Nephron (organoid): ENCODE data around the gene MACROD2.

Experiments used
- H3K27ac Mint-ChIP-seq, 3 experiments: 2 replicates each; pipeline ENCODE4 v1.8.0; 2020; ENCODE audit warnings: mixed read lengths in 3 of 3, mild to moderate bottlenecking in 2 of 3, moderate library complexity in 1 of 3
- H3K27me3 Mint-ChIP-seq: 2 replicates; pipeline ENCODE4 v1.8.0; 2021; ENCODE audit warnings: low read depth, mild to moderate bottlenecking, moderate library complexity, mixed read lengths
- H3K36me3 Mint-ChIP-seq: 2 replicates; pipeline ENCODE4 v1.8.0; 2020; ENCODE audit warnings: low read depth, mixed read lengths
- H3K4me1 Mint-ChIP-seq: 2 replicates; pipeline ENCODE4 v1.8.0; 2020; ENCODE audit warnings: mixed read lengths
- H3K4me3 Mint-ChIP-seq, 3 experiments: 2 replicates each; pipeline ENCODE4 v1.8.0; 2020; ENCODE audit warnings: mild to moderate bottlenecking in 3 of 3, mixed read lengths in 3 of 3, moderate library complexity in 2 of 3
- H3K9me3 Mint-ChIP-seq: 2 replicates; pipeline ENCODE4 v1.8.0; 2020; ENCODE audit warnings: mixed read lengths
- TF ChIP-seq, protein P1 (sequence below), 3 experiments: fragments of 200-600 bp; sonication (generic); IDR thresholded peaks; one replicate each; pipeline ENCODE4 v1.5.0; 2021; ENCODE audit warnings: antibody characterized with exemption in 3 of 3; ENCODE audit not compliant: unreplicated experiment in 3 of 3

MACROD2 gene

DNA sequence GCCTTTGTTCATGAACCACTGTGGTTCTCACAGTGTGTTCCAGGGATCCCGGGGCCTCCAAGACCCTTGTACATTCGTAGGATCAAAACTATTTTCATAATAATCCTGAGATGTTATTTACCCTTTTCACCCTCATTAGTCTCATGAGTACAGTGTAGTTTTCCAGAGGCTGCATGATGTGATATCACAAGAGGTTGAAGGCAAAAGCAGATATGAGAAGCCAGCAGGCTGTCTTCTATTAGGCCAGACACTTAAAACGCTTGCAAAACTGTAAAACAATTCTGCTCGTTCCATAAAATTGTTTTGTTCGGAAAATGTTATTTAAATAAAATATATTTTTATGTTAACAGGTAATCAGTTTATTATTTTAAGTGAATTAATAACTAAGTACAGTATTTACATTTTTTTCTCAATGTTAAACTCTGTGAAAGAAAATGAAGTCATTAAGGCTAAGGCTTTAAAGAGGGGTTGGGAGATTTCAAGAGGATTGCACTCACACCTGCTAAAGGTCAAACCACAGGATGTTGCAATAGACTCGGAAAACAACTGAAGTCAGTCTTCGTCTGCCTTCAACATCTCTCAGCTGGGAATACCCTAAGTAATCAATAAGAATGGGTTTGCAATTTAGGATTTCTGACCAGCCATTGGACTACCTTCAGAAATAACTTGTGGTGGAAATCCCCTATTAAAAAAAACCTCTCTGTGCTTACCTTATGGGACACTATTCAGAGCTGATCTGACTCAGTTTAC is 2103.7 kb downstream of the MACROD2 start:
- H3K27ac Mint-ChIP-seq: no peak overlapping the region
- H3K4me1 Mint-ChIP-seq: no peaks in the 10 kb centered on the region
- no peak overlapping the region for H3K4me3 Mint-ChIP-seq
- H3K9me3 Mint-ChIP-seq: peaks cover 2% of the 10 kb centered on the region
- TF ChIP-seq, protein P1, sequence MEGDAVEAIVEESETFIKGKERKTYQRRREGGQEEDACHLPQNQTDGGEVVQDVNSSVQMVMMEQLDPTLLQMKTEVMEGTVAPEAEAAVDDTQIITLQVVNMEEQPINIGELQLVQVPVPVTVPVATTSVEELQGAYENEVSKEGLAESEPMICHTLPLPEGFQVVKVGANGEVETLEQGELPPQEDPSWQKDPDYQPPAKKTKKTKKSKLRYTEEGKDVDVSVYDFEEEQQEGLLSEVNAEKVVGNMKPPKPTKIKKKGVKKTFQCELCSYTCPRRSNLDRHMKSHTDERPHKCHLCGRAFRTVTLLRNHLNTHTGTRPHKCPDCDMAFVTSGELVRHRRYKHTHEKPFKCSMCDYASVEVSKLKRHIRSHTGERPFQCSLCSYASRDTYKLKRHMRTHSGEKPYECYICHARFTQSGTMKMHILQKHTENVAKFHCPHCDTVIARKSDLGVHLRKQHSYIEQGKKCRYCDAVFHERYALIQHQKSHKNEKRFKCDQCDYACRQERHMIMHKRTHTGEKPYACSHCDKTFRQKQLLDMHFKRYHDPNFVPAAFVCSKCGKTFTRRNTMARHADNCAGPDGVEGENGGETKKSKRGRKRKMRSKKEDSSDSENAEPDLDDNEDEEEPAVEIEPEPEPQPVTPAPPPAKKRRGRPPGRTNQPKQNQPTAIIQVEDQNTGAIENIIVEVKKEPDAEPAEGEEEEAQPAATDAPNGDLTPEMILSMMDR (IDR thresholded peaks at IDR 0.05; ENCODE audit: unreplicated experiment in 3 of 3): no peak
- peaks cover 4% of the 10 kb centered on the region for H3K27me3 Mint-ChIP-seq
- H3K36me3 Mint-ChIP-seq: no peaks in the 10 kb centered on the region

DNA sequence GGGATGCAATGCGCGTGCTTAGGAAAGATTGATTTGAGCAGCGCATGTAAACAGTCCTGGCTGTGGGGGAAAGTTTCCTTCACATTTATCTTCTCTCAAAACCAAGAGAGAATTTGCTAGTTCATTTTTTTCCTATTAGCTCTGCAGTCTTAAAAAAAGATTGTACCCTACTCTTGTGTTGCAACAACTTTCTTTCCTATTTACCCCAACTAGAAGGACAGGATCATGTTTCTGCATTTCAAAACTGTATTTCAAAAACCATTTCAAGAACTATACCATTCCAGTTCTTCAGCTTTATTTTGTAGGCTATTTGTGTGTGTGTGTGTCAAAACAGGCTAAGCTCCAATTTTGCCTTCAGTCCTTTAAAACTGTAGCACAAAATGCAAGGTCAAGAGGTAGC is 2104.8 kb downstream of the MACROD2 start:
- Mint-ChIP-seq H3K9me3 (no peaks in the 10 kb centered on the region), H3K36me3 (no peaks in the 10 kb centered on the region), H3K4me1 (no peaks in the 10 kb centered on the region), H3K4me3 (no peak overlapping the region), H3K27ac (no peak overlapping the region), H3K27me3 (peaks cover 4% of the 10 kb centered on the region)
- TF ChIP-seq, protein P1 (IDR thresholded peaks at IDR 0.05; ENCODE audit: unreplicated experiment in 3 of 3): no peak

DNA sequence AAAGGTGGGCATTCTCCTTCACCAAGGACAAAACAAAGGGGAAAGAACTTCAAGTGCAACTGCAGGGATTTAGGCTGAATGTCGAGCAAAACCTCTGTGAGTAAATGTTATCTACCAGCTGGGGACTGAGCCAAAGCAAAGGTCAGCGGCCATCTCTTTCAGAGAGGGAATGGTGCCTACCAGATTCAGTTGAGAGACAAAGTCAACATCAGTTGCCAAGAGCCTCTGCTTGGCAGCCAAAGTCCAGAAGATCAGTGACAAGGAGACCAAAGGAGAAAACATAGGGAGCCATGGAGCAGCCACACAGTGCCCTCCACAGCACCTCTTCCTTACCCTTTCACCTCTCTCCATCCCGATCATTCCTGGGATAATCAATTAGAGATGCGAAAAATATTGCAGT is 2105.5 kb downstream of the MACROD2 start:
- H3K4me1 Mint-ChIP-seq: no peaks in the 10 kb centered on the region
- H3K9me3 Mint-ChIP-seq: no peaks in the 10 kb centered on the region
- TF ChIP-seq, protein P1 (IDR thresholded peaks at IDR 0.05; ENCODE audit: unreplicated experiment in 3 of 3): no peak
- H3K27me3 Mint-ChIP-seq: peaks cover 4% of the 10 kb centered on the region
- no peaks in the 10 kb centered on the region for H3K36me3 Mint-ChIP-seq
- no peak overlapping the region for H3K27ac Mint-ChIP-seq
- no peak overlapping the region for H3K4me3 Mint-ChIP-seq
